Keratinocyte (primary cell): ENCODE measurements around the gene NIPBL.
"Not testable (repeated sequence)": the region's sequence is repeated elsewhere in the genome, so short reads cannot be mapped to it uniquely, and the experiment has no call there.

Source experiments
- CTCF ChIP-seq, 3 experiments: IDR thresholded peaks in 1 of 3; conservative IDR thresholded peaks in 1 of 3; optimal IDR thresholded peaks in 1 of 3; 2 replicates in 2 of 3; 3 replicates in 1 of 3; pipeline versions ENCODE3 to v1.5.1; 2011; ENCODE audit warnings: low read length in 3 of 3, mild to moderate bottlenecking in 3 of 3, moderate library complexity in 2 of 3, control low read depth in 1 of 3, inconsistent platforms in 1 of 3; ENCODE audit not compliant: insufficient read depth in 2 of 3; ENCODE audit errors: extremely low read depth in 1 of 3
- EZH2 ChIP-seq: IDR thresholded peaks from one replicate; pipeline ENCODE4 v1.6.1; 2012; ENCODE audit warnings: inconsistent platforms, mild to moderate bottlenecking, low read length, moderate library complexity

GRCh38 chr5:36892085-36892830, 15.7 kb downstream of the NIPBL start:
- TF ChIP-seq CTCF (optimal IDR thresholded peaks at IDR 0.05 in 1 of 3, IDR thresholded peaks at IDR 0.05 in 1 of 3, conservative IDR thresholded peaks at IDR 0.05 in 1 of 3; ENCODE audit: extremely low read depth in 1 of 3, insufficient read depth in 2 of 3, low read length in 3 of 3); EZH2: not testable (repeated sequence)
